Measurements from ENCODE around the gene SORBS1. TPM values are rescaled to one million over a fixed set of nuclear protein-coding genes. Genes with fewer than 3 reads are reported as not detected.

Gene SORBS1
- total and polyA plus RNA-seq, 4 donors = 33.2 to 71.3 (median 44.1) TPM

GRCh38 chr10:95602382-95602781, 41.2 kb upstream of the SORBS1 start:
- H3K9me3 ChIP-seq (ENCODE audit: control insufficient read depth in 4 of 4, low read length in 3 of 4) = no peaks in the 10 kb centered on the region
- H3K9ac ChIP-seq (ENCODE audit: low read depth in 1 of 2, low read length in 2 of 2) = no peak overlapping the region
- H3K27me3 ChIP-seq (ENCODE audit: control insufficient read depth in 4 of 4, insufficient read depth in 4 of 4, low read length in 3 of 4) = no peaks in the 10 kb centered on the region
- no peak overlapping the region for H3K4me3 ChIP-seq (ENCODE audit: low read depth in 1 of 3, low read length in 3 of 3)
- H3K4me1 ChIP-seq (ENCODE audit: control insufficient read depth in 4 of 4, insufficient read depth in 4 of 4, low read length in 3 of 4) = no peaks in the 10 kb centered on the region
- 73% methylated on average over 6 of the region's 6 CpGs for WGBS
- peaks cover 0 to 12% (median 7%) of the 10 kb centered on the region in 4 donors for H3K36me3 ChIP-seq (ENCODE audit: control insufficient read depth in 4 of 4, insufficient read depth in 3 of 4, low read depth in 1 of 4, low read length in 3 of 4)
- no peak for DNase-seq (ENCODE audit: low spot score)
- TF ChIP-seq ATF3 (IDR thresholded peaks at IDR 0.05) (no peak), EGR1 (IDR thresholded peaks at IDR 0.05; ENCODE audit: low read depth in 2 of 2) (no peak), GABPA (IDR thresholded peaks at IDR 0.05 in 1 of 2, conservative IDR thresholded peaks at IDR 0.05 in 1 of 2) (no peak), HNF4G (IDR thresholded peaks at IDR 0.05) (no peak), ZBTB33 (IDR thresholded peaks at IDR 0.05) (no peak), CTCF (IDR thresholded peaks at IDR 0.05; ENCODE audit: low read depth, low read length, missing input control) (no peak), FOXA2 (IDR thresholded peaks at IDR 0.05) (no peak), TAF1 (conservative IDR thresholded peaks at IDR 0.05) (no peak), NR2F2 (IDR thresholded peaks at IDR 0.05) (no peak), SP1 (IDR thresholded peaks at IDR 0.05) (no peak), JUND (IDR thresholded peaks at IDR 0.05) (no peak), MAX (IDR thresholded peaks at IDR 0.05) (no peak), RXRA (IDR thresholded peaks at IDR 0.05) (no peak), RAD21 (IDR thresholded peaks at IDR 0.05) (no peak), FOXA1 (IDR thresholded peaks at IDR 0.05) (no peak)
- H3K27ac ChIP-seq (ENCODE audit: low read depth in 1 of 2, low read length in 2 of 2) = no peak overlapping the region

GRCh38 chr10:95601116-95601719, 40.0 kb upstream of the SORBS1 start:
- H3K9ac ChIP-seq (ENCODE audit: low read depth in 1 of 2, low read length in 2 of 2) = no peak overlapping the region
- H3K27me3 ChIP-seq (ENCODE audit: control insufficient read depth in 4 of 4, insufficient read depth in 4 of 4, low read length in 3 of 4) = no peaks in the 10 kb centered on the region
- peaks cover 0 to 6% (median 1%) of the 10 kb centered on the region in 4 donors for H3K36me3 ChIP-seq (ENCODE audit: control insufficient read depth in 4 of 4, insufficient read depth in 3 of 4, low read depth in 1 of 4, low read length in 3 of 4)
- TF ChIP-seq FOXA2 (IDR thresholded peaks at IDR 0.05) (no peak), YY1 (IDR thresholded peaks at IDR 0.05) (no peak), HNF4A (conservative IDR thresholded peaks at IDR 0.05) (peak in 1 of 2 donors; percentile 39), EGR1 (IDR thresholded peaks at IDR 0.05; ENCODE audit: low read depth in 2 of 2) (no peak), REST (IDR thresholded peaks at IDR 0.05) (peak; percentile 93), FOXA1 (IDR thresholded peaks at IDR 0.05) (no peak), ATF3 (IDR thresholded peaks at IDR 0.05) (no peak), NR2F2 (IDR thresholded peaks at IDR 0.05) (peak; percentile 59), RAD21 (IDR thresholded peaks at IDR 0.05) (peak; percentile 100), RXRA (IDR thresholded peaks at IDR 0.05) (peak; percentile 35 to 63), CTCF (IDR thresholded peaks at IDR 0.05; ENCODE audit: low read depth, low read length, missing input control) (peak; percentile 98)
- no peaks in the 10 kb centered on the region for H3K9me3 ChIP-seq (ENCODE audit: control insufficient read depth in 4 of 4, low read length in 3 of 4)
- no peak overlapping the region for H3K4me3 ChIP-seq (ENCODE audit: low read depth in 1 of 3, low read length in 3 of 3)
- WGBS = 27% methylated on average over 6 of the region's 6 CpGs
- no peaks in the 10 kb centered on the region for H3K4me1 ChIP-seq (ENCODE audit: control insufficient read depth in 4 of 4, insufficient read depth in 4 of 4, low read length in 3 of 4)
- DNase-seq (ENCODE audit: low spot score) = peak; percentile 77
- H3K27ac ChIP-seq (ENCODE audit: low read depth in 1 of 2, low read length in 2 of 2) = no peak overlapping the region

Measured in liver (tissue), 9 donors.